AG20443 (cell line): ENCODE measurements around the gene KBTBD13.

Source experiments
- DNase-seq: peaks from one replicate; pipeline ENCODE4 v3.0.0; 2012; ENCODE audit warnings: low spot score, mixed read lengths

Gene KBTBD13

DNA sequence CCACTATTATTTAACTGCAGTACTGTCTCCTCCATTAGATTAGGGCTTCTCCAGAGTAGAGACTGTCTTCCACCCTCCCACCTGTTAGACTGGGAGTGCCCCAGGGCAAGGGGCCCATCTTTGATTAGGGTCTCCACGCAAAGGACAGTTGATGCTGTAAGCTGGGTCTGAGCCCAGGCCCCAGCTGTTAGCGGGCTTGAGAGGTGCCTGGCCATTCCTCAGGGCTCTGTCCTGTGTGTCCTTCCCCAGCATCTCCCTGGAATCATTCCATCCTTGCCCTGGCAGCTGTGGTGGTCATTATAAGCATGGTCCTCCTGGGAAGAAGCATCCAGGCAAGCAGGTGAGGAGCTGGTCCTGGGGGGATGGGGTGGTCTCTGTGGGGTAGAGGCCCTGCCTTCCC, 25.3 kb upstream of the KBTBD13 start:
- DNase-seq: no peak

DNA sequence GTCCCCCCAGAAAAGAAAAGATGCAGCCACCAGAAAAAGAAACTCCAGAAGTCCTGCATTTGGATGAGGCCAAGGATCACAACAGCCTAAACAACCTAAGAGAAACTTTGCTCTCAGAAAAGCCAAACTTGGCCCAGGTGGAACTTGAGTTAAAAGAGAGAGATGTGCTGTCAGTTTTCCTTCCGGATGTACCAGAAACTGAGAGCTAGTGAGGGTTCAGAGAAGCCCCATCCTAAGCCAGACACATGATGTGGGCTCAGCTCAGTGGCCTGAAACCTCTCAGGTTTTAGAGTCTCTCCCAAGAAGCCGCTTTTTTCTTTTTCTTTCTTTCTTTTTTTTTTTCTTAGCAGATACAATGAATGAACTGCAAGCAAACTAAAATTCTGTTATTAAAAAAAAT, 23.6 kb upstream of the KBTBD13 start:
- DNase-seq: no peak

DNA sequence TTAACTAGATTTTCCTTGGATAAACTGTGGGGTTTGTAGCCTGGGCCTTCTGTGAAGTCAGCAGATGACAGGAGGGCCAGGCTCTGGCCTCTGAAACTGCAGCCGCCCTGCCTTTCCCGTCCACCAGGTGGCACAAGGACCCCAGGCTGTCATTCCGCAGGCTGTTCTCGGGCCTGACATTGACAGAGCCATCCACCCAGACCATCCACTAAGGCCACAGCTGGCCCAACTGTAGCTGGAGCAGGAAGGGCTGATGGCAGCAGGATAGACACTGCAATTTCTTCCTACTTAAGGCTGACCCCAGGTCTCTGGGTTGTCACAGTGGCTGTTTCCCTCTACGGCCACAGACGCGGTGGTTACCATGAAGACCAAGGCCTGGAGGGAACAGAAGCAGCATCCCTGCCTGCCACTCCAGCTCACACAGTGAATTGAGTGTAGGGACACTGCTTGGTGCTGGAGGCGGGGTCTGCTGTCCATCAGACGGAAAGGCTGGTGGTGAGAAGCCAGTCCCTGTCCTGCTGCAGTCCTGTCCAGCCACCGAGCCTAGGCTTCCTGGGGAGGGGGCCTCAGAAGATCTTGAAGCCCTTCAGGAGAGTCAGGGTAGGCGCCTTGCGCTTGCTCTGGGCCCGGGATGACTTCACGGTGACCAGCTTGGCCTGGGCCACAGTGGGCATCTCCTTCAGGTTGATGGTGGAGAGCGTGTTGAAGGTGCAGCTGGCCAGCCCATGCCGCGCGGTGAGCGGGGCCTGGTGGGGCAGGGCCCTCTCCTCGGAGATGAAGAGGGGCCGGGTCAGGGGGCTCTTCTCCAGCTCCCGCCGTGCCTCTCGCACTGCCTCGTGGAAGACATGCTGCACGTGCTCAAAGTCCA, 22.0 kb upstream of the KBTBD13 start:
- DNase-seq: peak; percentile 90

DNA sequence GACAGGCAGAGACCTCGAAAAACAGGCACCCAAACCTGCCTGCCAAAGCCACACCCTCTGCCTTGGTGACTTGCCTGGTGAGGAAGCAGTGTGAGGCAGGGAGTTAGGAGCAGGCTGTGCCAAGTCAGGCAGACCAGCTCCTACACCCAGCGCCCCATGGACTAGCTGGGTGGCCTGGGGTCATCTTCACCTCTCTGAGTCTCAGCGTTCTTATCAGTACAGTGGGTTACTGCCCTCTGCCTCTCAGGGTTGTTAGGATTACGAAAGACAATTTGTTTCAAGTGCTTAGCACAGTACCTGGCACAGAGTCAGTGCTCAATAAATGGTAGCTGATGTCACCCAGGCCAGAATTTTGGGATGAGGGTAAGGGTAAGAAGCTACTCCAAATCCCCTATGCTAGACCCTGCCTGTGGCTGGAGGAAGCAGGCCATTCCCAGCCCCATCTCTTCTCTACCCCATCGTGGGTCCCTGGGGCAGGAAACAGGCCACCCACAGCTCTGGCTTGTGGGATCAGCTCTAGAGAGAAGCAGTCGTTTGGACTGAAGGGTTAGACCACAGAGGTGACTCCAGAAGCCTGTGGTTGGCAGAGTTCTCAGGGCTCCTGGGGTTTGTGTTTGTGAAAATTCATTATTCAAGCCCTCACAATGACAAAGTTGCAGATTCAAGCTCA, 21.2 kb upstream of the KBTBD13 start:
- DNase-seq: no peak

DNA sequence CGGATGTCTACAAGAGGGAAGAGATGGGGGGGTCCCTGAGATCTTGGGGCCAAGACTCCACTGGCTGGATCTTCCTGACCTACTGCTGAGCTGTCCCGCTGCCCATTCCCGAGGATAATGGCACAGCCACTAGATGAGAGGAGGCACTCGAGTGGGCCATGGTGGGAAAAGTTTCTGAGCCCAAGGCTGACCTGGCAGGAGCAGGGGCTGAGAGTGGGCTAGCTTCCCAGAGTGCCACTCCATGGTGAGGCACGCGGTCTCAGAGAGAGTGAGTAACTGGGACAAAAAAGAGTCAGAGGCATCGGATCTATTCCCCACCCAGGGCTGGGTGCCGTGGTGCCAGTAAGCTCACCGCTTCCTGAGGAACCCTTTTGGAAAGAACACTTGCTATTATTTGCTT, 20.4 kb upstream of the KBTBD13 start:
- no peak for DNase-seq

DNA sequence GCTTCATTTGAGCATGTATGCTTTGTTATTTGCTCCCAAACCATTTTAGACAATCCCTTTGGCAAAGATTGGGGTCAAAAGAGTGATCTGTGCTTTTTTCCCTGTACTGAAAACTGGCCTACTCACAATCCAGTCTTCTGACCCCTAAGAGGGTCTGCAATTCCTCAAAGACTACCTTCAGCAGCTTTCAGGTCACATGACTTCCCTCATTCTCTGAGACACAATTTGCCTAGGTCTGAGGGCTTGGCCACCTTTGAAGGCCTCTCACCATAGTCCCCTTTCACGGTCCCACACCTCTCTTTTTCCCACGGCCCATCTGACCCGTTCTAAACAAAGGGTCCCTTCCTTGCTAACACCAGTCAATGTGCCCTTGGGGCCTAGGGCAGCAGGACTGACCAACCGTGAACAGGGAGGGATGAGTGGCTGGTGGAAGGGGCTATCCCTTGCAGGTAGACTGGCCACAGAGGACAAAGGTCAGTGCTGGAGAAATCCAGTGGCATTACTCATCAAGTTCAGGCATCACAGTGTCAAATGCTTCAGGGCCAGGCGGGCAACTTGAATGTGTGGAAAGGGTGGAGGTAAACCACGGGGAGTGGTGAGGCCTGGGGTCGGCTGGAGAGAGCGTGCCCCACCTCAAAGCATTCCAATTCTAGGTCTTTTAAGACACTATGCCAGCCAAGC, 19.5 kb upstream of the KBTBD13 start:
- no peak for DNase-seq

DNA sequence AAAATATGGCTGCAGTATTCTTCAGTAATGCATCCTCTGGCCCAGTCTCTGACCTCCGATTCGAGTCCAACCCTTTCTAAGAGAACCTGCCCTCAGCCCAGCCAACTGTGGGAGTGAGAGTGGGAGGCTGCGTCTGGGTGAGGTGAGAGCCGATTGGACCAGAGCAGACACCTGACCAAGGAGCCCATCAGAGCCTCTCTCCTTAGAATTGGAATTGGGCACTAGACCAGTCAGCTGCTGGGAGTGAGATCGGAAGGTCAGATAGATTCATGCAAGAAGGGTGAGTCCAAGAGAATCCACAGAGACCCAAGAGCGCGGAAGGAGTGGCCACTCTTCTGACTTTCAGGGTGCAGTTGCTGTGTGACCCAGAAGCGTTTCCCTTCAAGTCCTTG, 19.0 kb upstream of the KBTBD13 start:
- DNase-seq: no peak

DNA sequence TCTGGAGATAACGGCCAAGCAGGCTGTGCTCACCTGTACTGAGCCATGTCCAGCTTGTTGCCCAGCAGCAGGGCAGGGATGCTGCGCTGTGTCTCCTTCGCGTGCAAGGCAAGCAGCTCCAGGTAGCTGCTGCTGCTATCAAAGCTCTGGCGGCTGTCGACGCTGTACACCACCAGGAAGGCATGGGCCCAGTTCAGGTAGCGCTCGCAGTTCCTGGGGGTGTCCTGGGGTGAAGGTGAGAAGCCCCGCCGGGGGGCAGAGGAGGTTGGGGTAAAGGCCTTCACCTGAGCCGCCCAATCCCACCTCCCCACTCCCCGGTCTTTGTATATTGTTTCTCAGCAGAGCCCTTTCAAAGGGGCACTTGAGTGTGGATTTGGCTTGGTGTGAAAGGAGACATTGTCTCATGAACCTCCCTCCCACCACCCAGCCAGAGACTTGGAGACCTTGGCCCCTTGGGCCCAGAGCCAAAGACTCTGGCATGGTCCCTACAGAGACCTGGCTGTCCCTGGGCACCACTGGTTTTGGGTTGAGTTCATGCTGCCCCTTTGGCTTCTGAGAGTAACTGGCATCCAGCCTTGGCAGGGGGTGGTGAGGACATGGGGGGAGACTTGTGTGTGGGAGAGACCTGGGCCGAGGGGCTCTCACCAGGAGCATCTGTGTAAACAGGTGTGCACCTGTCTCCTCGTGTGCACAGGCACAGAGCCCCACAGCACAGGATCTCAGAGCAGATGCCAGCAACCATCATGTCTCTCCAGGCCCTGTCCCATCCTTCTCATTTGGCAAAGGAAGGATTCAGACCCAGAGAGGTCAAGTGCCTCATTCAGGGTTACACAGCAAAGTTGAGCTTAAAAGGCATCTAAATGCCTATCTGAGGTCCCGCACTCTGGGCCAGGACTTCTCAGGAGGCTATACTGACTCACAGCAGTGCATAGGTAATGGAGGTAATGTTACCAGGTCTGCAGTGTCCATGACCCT, 17.9 kb upstream of the KBTBD13 start:
- no peak for DNase-seq

DNA sequence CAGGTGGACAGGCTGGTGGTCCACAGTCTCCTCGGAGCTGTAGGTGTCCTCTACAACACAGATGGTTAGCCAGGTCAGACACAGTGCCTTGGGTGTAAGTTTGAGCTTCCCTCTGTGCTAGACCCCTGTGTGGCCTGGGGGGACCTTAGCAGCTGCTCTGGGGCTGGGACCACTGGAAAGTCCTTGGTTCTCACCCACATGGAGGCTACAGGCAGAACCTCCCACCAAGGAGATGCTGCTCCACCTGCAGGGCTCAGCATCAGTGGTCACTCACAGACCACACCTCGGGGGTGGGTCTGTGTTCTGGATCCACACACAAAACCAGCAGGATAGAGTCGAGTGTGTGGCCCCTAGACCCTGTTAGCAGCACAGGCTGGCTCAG, 17.2 kb upstream of the KBTBD13 start:
- no peak for DNase-seq

DNA sequence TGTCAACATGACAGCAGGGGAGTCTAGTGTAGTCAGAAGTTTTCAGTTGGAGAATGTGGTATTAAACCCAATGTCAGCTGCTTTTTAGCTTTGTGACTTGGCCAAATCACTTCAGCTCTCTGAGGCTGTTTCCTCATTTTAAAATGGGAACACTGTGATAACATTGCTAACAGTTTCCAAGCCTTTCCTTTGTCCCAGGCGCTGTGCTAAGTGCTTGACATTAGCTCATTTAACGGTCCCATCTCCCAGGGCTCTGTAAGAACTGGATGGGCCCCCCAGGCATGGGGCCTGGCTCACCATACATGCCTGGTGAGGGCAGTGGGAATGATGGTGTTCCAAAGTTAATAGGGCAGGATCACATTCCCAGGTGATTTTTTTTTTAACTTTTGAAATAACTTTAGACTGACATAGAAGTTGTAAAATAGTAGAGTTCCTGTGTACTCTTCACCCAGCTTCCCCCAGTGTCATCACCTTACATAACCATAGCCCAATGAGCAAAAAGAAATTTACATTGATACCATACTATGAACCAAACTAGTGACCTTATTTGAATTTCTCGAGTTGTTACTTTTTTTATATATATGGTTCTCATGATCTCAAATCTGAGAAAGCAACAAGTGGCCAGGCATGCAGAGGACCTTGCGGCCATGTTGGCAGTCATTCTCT, 16.5 kb upstream of the KBTBD13 start:
- DNase-seq: no peak

DNA sequence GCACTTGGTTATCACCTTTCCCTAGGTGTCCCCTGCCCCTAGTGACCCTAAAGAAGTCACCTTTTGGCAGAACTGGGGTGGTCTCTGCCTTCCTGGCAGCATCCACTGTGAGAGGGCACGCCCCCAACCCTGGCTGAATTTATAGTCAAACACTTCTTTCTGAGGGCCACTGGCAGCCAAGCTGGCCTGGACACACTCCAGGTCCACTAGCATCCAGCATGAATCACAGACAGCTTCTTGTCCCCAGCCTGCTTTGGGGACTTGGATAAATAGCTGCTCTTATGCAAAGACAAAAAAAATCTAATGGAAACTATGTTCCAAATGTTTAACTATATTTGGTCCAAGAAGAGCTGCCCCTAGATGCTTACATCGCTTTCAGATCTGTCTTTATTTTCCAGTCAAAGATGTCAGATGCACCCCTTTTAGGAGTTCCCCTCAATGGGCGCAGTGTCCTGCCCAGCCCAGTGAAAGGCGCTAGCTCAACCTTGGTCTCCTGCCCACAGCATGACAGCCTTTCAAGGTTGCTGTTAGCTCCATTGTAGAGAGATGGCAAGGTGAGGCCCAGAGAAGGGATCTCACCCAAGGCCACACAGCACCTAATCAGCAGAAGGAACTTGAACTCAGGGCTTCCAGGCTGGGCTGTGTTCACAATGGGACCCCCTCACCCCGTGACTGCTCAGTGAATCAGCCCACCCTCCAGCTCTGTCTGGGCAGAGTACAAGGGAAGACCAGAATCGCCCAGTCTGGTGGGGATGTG, 15.7 kb upstream of the KBTBD13 start:
- DNase-seq: peak; percentile 33

DNA sequence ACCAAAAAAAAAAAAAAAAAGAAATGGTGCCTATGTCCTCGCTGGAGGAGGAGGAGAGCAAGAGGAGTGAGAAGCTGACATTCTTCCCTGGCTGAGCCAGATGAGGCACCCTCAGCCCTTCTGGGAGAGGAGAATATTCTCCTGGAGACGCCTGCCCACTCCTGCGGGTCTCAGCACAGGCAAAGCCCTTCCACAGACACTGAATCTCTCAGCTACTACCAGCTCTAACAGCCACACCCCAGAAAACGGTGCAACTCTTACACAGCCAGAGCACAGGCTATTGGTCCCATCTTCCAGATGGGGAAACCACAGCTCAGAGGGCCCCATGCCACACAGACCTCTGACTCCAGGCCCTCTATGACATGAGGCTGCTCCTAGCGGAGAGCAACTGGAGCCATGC, 14.5 kb upstream of the KBTBD13 start:
- DNase-seq: no peak

DNA sequence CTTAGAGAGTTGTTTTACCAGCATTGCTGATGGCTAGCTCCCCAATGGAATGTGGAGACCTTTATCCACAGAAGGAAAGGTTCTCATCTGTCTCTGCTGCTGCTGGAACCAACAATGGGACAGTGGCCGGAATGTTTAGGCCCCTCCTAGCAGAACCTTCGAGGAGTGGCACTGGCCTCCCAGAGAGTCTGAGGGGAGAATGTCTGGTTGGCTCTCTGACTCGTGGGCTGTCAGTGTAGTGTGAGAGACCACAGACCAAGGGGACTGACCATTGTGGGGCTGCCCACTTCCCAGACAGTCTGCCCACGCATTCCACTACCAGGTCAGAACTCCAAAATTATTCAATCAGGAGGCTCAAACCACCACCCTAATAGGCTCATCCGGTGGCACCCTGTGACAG, 13.8 kb upstream of the KBTBD13 start:
- no peak for DNase-seq

DNA sequence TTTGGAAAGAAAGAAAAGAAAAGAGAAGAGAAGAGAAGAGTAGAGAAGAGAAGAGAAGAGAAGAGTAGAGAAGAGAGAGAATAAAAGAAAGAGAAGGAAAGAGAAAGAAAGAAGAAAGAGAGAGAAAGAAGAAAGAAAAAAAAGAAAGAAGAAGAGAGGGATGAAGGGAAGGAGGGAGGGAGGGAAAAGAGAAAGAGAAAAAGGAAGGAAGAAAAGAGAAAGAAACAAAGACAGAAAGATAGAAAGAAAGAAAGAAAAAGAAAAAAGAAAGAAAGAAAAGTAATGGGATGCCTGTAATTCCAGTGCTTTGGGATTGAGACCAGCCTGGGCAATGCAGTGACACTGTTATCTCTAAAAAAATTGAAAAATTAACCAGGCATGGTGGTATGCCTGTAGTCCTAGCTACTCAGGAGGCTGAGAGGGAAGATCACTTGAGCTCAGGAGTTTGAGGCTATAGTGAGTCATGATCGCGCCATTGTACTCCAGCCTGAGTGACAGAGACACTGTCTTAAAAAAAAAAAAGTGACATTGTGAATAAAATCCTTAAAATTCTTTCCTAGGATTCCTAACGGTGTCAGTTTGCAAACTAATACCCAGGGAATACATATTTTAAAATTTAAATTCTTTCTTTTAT, 10.4 kb upstream of the KBTBD13 start:
- DNase-seq: no peak

DNA sequence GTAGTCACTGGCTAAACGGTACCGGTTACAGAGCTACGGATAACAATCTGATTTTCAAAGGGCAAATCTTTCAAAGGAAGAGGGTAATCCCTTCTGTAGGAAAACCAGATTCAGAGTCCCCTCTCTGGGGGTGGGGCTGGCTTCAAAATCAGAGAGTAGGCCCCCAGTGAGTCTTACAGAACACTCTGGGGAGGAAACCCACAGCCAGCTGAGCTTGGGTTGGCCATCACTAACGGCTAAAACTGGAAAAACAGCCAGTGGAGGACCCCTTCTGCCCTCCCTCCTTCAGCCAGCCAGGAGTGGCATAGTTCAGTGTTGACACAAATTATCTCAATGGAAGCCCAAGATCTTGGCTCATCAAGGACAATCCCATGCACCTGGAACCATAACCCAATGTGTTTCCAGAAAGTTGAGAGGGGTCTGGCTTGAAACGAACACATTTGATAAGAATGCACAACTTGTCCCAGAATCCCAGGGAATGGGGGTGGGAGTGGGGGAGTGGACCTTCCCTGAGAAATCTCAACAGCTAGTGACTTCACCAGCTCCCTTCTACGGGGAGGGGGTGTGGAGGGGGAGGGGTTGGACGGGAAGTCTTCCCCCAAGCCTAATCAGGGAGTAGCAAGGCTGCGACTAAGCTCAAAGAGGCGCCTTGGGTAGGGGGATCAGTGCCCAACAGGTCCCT, 9.8 kb upstream of the KBTBD13 start:
- no peak for DNase-seq

DNA sequence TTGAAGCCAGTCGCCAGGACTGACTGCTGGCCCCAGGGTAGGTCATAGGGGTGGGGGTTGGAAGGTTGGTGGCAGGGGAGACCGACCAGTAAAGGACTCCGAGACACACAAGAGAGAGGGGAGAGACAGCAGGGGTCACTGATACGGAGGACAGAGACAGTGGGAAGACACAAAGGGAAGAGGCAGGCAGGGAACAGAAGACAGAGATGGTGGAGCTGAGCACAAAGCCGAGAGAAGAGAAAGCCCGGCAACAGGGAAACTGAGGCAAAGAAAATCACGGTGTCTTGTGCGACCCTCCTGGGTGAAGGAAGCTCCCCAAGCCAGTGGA, 9.3 kb upstream of the KBTBD13 start:
- DNase-seq: no peak

DNA sequence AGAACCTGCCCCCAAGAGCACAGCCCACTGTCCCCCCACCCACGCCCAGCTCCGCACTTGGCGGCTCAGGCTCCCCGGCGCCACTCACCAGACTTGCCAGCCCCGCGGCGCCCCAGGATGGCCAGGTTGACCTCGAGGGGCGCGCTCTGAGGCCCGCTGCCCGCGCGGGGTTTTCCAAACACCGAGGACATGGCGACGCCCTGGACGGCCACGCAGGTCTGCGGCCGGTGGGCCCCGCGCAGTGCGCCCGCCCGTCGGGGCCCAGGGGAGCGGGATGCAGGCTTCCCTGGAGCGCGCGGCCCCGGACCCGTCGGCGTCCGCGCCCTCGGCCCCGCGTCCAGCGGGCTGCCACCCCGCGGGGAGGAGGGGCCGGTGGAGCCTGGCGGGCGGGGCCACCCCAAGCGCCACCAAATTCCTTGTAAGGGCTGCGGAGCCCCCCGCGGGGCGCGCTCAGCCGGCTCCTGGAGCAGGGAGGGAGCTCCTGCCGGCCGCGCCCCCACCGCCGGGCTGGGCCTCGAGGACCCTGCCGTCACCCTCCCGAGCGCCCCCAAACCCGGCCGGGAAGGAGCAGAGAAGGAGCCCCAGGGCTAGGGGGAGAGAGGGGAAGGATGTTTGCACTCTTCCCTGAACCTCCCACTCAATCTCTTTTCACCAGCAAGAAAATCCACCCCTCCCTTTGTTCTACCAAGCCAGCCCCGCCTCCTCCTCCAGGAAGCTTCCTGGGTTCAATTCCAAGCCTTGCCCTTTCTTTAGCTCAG, 8.7 kb upstream of the KBTBD13 start, which contains the start of gene RASL12:
Gene RASL12 (minus strand): TSS at position 347 of the 758 bp plus-strand sequence. CDS start 156 bp downstream, at position 191.
- peak; percentile 50 for DNase-seq

DNA sequence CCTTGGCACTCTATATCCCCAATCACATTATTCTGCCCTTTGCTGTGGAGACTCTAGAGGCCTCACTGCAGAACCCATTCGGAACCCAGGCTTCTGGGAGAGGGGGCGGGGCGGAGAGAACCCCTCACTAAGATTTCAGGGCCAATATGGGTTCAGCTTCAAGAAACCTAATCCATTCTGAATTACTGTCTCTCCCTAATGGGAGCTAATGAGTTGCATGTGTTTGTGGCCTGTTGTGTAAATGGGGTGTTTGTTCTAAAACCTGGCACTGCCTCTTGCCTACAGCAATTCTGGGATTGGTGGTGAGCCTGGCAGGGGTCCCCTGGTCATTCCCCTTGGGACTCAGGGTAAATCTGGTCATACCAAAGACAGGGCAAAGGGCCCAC, 8.2 kb upstream of the KBTBD13 start:
- DNase-seq: no peak

DNA sequence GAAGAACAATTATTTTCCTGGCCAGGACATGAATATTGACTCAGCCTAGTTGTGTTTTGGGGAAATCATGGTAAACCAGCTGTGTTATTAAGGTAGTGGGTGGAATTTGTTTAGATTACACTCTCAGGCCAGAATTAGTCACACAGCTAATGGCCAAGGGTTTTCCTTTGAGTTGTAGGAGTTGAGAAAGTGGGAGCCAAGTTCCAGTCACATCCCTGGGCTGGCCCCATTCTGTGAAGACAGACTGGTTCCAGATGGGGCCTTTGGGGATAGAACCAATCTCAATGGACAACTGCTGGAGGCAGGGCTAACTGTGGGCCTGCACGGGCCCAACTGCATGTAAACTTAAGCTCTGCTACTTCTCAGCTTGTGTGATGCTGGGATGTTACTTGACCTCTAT, 7.4 kb upstream of the KBTBD13 start:
- peak; percentile 78 for DNase-seq
